Fibroblast of pulmonary artery (primary cell): ENCODE results near the gene TOMM22.

ENCODE experiments used
- DNase-seq: peaks from one replicate; pipeline ENCODE4 v3.0.0-alpha.2; 2010; ENCODE audit warnings: low read depth
- H3K4me3 ChIP-seq: replicated peaks from 2 replicates; pipeline ENCODE4 v1.5.1; 2011; ENCODE audit warnings: low read depth, mild to moderate bottlenecking, control low read depth, low read length, moderate library complexity
- TF ChIP-seq, protein P1 (sequence below): IDR thresholded peaks from 2 replicates; pipeline ENCODE4 v1.5.1; 2011; ENCODE audit warnings: mild to moderate bottlenecking, control low read depth, low read length, inconsistent platforms; ENCODE audit errors: missing control alignments

TOMM22 gene

GRCh38 chr22:38720350-38720749 is 38.6 kb downstream of the TOMM22 start:
- no peak for DNase-seq
- TF ChIP-seq, protein P1, sequence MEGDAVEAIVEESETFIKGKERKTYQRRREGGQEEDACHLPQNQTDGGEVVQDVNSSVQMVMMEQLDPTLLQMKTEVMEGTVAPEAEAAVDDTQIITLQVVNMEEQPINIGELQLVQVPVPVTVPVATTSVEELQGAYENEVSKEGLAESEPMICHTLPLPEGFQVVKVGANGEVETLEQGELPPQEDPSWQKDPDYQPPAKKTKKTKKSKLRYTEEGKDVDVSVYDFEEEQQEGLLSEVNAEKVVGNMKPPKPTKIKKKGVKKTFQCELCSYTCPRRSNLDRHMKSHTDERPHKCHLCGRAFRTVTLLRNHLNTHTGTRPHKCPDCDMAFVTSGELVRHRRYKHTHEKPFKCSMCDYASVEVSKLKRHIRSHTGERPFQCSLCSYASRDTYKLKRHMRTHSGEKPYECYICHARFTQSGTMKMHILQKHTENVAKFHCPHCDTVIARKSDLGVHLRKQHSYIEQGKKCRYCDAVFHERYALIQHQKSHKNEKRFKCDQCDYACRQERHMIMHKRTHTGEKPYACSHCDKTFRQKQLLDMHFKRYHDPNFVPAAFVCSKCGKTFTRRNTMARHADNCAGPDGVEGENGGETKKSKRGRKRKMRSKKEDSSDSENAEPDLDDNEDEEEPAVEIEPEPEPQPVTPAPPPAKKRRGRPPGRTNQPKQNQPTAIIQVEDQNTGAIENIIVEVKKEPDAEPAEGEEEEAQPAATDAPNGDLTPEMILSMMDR = no peak
- no peak overlapping the region for H3K4me3 ChIP-seq

DNA sequence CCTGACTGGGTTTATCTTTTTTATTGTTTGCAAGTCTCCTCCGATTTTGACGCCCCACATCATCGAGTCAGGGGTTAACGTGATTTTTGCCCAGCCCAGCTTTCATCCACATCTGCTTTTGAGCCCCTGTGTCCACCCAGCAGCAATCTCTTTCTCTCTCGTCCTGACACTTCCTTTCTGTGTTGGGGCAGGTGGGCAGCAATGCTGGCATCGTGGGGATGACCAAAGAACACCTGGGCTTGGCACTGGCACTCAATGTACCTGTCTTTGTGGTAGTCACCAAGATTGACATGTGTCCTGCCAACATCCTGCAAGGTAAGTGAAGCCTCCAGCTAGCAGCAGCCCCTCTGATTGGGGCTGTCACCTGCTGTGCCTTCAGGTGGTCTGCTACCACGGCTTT is 39.8 kb downstream of the TOMM22 start:
- TF ChIP-seq, protein P1 = no peak
- DNase-seq = no peak
- H3K4me3 ChIP-seq = no peak overlapping the region

GRCh38 chr22:38724176-38724575 is 42.4 kb downstream of the TOMM22 start:
- H3K4me3 ChIP-seq = no peak overlapping the region
- TF ChIP-seq, protein P1 = no peak
- no peak for DNase-seq

GRCh38 chr22:38724926-38725571 is 43.3 kb downstream of the TOMM22 start:
- DNase-seq = peak; percentile 52
- TF ChIP-seq, protein P1 = peak; percentile 60

GRCh38 chr22:38725900-38726655 is 44.3 kb downstream of the TOMM22 start:
- TF ChIP-seq, protein P1 = no peak
- no peak overlapping the region for H3K4me3 ChIP-seq
- DNase-seq = no peak

More at GRCh38 chr22:38724926-38725571, 43.3 kb downstream of the TOMM22 start:
- H3K4me3 ChIP-seq = no peak overlapping the region

DNA sequence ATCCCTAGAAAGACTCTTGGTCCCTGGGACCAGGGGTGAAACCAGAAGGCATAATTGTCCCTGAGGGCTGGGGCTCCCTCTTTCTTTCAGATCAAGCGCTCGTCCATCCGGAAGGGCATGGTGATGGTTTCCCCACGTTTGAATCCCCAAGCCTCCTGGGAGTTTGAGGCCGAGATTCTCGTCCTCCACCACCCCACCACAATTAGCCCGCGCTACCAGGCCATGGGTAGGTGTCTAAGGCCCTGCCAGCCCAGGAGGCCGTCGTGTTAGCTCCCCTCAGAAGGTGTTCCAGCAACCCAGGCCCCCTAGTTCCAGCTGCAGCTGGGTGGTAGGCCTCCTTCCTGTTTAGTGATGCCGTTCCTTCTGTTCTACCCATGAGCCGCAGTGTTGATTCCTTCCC is 45.4 kb downstream of the TOMM22 start:
- TF ChIP-seq, protein P1 = no peak
- no peak overlapping the region for H3K4me3 ChIP-seq
- DNase-seq = no peak
